MCF 10A (cell line): ENCODE results near the gene GRAMD1A. TPM values are rescaled to one million over a fixed set of nuclear protein-coding genes. Genes with fewer than 3 reads are reported as not detected.

ENCODE experiments used
- BruUV-seq: library from RNA; stranded (reverse); fragments of 400-500 nt; replicated peaks from 2 replicates; lab custom pipeline; 2021; lab: Mats Ljungman, UMichigan
- CTCF ChIA-PET: fragments of 300-600 bp; sonication (Branson Sonifier 250); formaldehyde crosslinking; extraction: SDS; loops from one replicate; lab custom pipeline; 2021; ENCODE audit warnings: antibody characterized with exemption, inconsistent platforms; lab: Yijun Ruan, JAX
- POLR2A ChIA-PET: fragments of 300-600, 350-650 bp; sonication (Branson Sonifier 250); formaldehyde crosslinking; extraction: SDS; loops from one replicate; lab custom pipeline; 2020; ENCODE audit warnings: antibody characterized with exemption, inconsistent platforms; lab: Yijun Ruan, JAX
- DNase-seq: peaks from one replicate; pipeline ENCODE4 v3.0.0-alpha.2; 2018; ENCODE audit not compliant: unreplicated experiment
- H3K27ac Mint-ChIP-seq: one replicate; pipeline ENCODE4 v1.8.0; 2022; ENCODE audit warnings: mild to moderate bottlenecking, low read depth, mixed read lengths; ENCODE audit not compliant: unreplicated experiment
- H3K27me3 Mint-ChIP-seq: one replicate; pipeline ENCODE4 v1.8.0; 2022; ENCODE audit warnings: mixed read lengths; ENCODE audit not compliant: insufficient read depth, unreplicated experiment
- H3K36me3 Mint-ChIP-seq: one replicate; pipeline ENCODE4 v1.8.0; 2022; ENCODE audit warnings: mild to moderate bottlenecking, moderate library complexity, mixed read lengths; ENCODE audit not compliant: insufficient read depth, unreplicated experiment
- H3K4me1 Mint-ChIP-seq: one replicate; pipeline ENCODE4 v1.8.0; 2022; ENCODE audit warnings: mixed read lengths; ENCODE audit not compliant: insufficient read depth, unreplicated experiment
- H3K4me3 Mint-ChIP-seq: one replicate; pipeline ENCODE4 v1.8.0; 2022; ENCODE audit warnings: mild to moderate bottlenecking, moderate library complexity, mixed read lengths; ENCODE audit not compliant: unreplicated experiment
- H3K9me3 Mint-ChIP-seq: one replicate; pipeline ENCODE4 v1.8.0; 2022; ENCODE audit warnings: mixed read lengths; ENCODE audit not compliant: unreplicated experiment
- intact Hi-C: fragments of 100-400 bp; cut with micrococcal nuclease; formaldehyde crosslinking; loops from 2 replicates; pipeline ENCODE4 v1.14.1; 2022
- total RNA-seq: library from RNA; stranded (reverse); gene quantifications from 2 replicates; pipeline ENCODE4 v1.2.3, GENCODE V29; 2022
- TF ChIP-seq, protein P1 (sequence below): fragments of 200-600 bp; IDR thresholded peaks from one replicate; pipeline ENCODE4 v1.8.0; 2022; ENCODE audit warnings: antibody characterized with exemption, mild to moderate bottlenecking; ENCODE audit not compliant: unreplicated experiment

GRAMD1A gene
- total RNA-seq, 1 experiment from 2014 or later = 48.1 TPM

DNA sequence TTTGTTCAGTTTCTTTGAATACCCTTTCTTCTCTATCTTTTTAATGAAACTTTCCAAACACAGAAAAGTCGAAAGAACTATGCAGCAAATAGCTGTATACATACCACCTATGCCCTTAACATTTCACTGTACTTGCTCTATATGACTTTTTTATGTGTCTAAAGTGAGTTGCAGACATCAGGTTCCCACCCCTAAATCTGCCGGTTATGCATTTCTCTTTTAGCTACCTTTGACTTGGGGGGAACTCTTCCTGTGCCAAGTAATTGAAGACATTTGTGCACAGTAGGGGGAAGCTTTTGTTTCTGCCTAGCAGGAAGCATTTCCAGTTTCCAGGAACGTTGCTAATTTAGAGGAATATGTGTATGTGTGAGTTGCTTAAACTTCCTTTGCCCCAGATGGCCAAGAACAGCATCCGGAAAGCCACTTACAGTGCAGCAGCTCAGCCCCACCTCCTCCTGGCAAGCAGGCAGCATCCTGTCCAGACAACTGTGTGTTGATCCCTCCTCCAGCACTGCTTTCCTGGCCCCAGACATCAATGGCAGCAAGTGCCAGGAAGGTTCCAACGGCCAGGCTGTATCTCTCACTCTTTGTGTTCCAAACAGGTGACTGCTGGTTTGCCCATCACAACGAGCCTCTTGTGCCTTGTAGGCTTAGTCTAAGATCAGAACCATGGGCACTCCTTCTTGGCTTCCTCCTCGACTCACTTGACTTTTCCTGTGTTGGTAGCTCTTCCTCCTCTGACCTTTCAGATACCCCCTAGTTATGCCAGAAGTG is 14.7 kb upstream of the GRAMD1A start:
- BruUV-seq = no TSS peak
- TF ChIP-seq, protein P1, sequence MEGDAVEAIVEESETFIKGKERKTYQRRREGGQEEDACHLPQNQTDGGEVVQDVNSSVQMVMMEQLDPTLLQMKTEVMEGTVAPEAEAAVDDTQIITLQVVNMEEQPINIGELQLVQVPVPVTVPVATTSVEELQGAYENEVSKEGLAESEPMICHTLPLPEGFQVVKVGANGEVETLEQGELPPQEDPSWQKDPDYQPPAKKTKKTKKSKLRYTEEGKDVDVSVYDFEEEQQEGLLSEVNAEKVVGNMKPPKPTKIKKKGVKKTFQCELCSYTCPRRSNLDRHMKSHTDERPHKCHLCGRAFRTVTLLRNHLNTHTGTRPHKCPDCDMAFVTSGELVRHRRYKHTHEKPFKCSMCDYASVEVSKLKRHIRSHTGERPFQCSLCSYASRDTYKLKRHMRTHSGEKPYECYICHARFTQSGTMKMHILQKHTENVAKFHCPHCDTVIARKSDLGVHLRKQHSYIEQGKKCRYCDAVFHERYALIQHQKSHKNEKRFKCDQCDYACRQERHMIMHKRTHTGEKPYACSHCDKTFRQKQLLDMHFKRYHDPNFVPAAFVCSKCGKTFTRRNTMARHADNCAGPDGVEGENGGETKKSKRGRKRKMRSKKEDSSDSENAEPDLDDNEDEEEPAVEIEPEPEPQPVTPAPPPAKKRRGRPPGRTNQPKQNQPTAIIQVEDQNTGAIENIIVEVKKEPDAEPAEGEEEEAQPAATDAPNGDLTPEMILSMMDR = no peak
- Mint-ChIP-seq H3K9me3 (peaks cover 7% of the 10 kb centered on the region), H3K4me3 (no peak overlapping the region), H3K27me3 (peaks cover 9% of the 10 kb centered on the region), H3K36me3 (no peaks in the 10 kb centered on the region), H3K4me1 (no peaks in the 10 kb centered on the region), H3K27ac (no peak overlapping the region)
- intact Hi-C loops = no loop called here
- CTCF ChIA-PET = interaction anchor here (1.2 to 2.6 kb wide), 3 partner anchors 11 to 59 kb away, joined by 3 to 10 read pairs (median 8); no protein-coding TSS in a partner anchor
- POLR2A ChIA-PET = interaction anchor here (0.7 to 1.1 kb wide), 2 partner anchors 16 to 28 kb away, joined by 3 read pairs; no protein-coding TSS in a partner anchor
- no peak for DNase-seq

DNA sequence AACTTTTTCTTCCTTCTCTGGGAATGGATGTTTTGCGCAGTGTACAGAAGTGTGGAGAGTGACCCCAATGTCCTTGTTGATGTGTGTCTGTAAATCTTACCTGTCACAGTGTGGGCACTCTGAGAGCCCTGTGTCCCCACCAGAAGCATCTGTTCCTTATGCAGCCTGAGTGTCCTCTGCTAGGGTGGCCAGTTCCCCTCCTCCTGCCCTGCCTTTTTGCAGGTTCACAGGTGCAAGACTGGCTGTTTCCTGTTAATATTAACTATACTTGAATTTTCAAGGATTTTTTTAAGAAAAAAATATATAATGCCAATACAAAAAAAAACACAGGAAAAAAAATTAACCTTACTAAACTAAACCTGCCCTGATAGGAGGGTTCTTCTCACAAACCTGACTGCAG is 12.0 kb upstream of the GRAMD1A start:
- Mint-ChIP-seq H3K4me3 (no peak overlapping the region), H3K27ac (no peak overlapping the region), H3K36me3 (no peaks in the 10 kb centered on the region), H3K4me1 (no peaks in the 10 kb centered on the region), H3K27me3 (peaks cover 13% of the 10 kb centered on the region), H3K9me3 (peaks cover 7% of the 10 kb centered on the region)
- ChIA-PET CTCF (interaction anchor here (0.6 to 1.6 kb wide), 7 partner anchors 14 to 561 kb away, joined by 3 to 7 read pairs (median 4); no protein-coding TSS in a partner anchor), POLR2A (no interaction called here)
- no peak for DNase-seq
- TF ChIP-seq, protein P1 = no peak
- intact Hi-C loops = no loop called here
- BruUV-seq = no TSS peak

DNA sequence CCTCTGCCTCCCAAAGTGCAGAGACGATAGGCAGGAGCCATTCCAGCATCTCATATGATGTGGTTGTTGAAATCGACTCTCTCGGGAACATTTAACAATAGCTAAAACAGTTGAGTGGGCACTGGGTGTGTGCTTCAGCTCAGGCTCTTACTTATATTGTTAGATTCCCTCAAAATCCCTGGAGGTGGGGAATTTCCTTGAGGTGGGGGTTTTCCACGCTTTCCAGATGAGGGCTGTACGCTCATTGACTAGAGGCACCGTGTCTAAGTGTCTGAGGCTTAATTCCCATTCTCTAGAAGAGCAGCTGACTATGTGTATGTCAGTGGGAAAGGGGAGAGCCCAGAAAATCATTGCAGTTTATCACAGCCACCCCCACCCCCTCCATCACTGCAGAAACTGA is 10.8 kb upstream of the GRAMD1A start:
- BruUV-seq = no TSS peak
- Mint-ChIP-seq H3K36me3 (no peaks in the 10 kb centered on the region), H3K4me3 (no peak overlapping the region), H3K27me3 (peaks cover 13% of the 10 kb centered on the region), H3K27ac (no peak overlapping the region), H3K9me3 (peaks cover 2% of the 10 kb centered on the region), H3K4me1 (no peaks in the 10 kb centered on the region)
- ChIA-PET POLR2A (interaction anchor here (0.7 kb wide), 1 partner anchor 38 kb away, joined by 3 read pairs; no protein-coding TSS in a partner anchor), CTCF (interaction anchor here (0.6 to 1.6 kb wide), 3 partner anchors 15 to 57 kb away, joined by 3 to 7 read pairs (median 4); no protein-coding TSS in a partner anchor)
- intact Hi-C loops = no loop called here
- no peak for DNase-seq
- TF ChIP-seq, protein P1 = no peak

DNA sequence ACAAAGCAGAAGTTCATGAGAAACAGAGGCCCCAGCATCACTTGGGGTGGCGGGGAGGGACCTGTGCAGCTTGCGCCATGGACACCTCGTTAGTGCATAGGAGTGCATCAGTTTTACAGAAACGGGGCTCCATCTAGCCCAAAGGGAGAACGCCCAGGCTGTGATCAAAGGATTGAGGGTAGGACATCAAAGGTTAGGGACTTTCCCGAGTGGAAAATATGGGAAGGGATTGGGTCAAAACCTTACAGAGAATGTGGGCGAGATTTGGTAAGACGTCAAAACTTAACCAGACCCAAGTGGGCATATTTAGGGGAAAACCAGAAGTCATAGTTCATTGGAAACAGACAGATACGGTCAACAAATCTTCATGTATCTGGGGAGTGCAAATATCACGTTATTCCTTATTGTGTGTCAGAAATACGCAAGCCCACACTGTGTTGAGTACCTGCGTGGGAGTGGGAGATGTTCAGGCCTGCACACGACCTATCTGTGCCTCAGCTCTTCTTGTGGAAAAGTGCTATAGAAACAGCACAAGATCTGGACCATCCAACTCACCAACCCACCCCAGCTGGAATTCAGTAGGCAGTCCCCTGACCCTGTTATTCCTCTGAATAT is 9.4 kb upstream of the GRAMD1A start:
- no TSS peak for BruUV-seq
- H3K4me3 Mint-ChIP-seq = no peak overlapping the region
- peaks cover 13% of the 10 kb centered on the region for H3K27me3 Mint-ChIP-seq
- ChIA-PET POLR2A (interaction anchor here (0.7 kb wide), 1 partner anchor 64 kb away, joined by 3 read pairs; the partner anchor contains the start of gene ZNF30), CTCF (interaction anchor here (0.6 kb wide), 1 partner anchor 17 kb away, joined by 3 read pairs; no protein-coding TSS in a partner anchor)
- H3K4me1 Mint-ChIP-seq = no peaks in the 10 kb centered on the region
- no peaks in the 10 kb centered on the region for H3K9me3 Mint-ChIP-seq
- no peaks in the 10 kb centered on the region for H3K36me3 Mint-ChIP-seq
- H3K27ac Mint-ChIP-seq = no peak overlapping the region
- intact Hi-C loops = no loop called here
- TF ChIP-seq, protein P1 = no peak
- DNase-seq = no peak
